Epidermal melanocyte (primary cell): Measurements from ENCODE around the gene PIAS4.

ENCODE experiments used
- DNase-seq: peaks from one replicate; pipeline ENCODE4 v3.0.0; 2011; ENCODE audit warnings: low spot score; ENCODE audit not compliant: insufficient read length

PIAS4 gene

DNA sequence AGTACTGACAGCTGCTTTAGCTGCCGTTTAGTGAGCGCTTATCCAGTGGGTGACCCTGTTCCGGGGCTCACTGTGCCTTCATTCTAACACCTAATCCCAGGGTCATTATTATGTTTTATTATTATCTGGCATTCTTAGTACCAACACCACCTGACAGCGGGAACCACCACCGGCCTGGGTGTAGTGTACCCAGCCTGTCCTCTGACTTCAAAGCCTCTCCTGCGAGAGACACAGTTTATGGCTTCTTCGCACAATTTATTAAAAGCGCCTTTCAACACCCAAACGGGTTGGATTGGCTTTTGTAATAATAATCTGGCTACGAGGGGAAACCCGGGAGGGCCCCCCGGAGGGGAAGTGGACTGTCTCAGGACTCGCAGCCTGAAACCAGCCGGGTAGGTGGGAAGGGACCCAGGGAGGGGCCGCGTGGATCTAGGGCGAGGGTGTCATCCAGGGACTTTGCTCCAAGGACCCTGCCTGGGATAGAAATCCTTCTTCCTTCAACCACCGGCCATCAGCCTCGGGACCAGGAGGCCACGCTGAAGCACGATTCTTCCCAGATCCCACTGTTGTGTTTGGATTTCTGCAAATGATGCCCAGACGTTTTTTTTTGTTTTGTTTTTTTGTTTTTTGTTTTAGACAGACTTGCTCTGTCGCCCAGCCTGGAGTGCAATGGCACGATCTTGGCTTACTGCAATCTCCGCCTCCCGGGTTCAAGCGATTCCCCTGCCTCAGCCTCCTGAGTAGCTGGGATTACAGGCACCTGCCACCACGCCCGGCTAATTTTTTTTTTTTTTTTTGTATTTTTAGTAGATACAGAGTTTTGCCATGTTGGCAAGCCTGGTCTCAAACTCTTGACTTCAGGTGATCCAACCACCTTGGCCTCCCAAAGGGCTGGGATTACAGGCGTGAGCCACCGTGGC is 60.8 kb downstream of the PIAS4 start:
- DNase-seq, result no peak

DNA sequence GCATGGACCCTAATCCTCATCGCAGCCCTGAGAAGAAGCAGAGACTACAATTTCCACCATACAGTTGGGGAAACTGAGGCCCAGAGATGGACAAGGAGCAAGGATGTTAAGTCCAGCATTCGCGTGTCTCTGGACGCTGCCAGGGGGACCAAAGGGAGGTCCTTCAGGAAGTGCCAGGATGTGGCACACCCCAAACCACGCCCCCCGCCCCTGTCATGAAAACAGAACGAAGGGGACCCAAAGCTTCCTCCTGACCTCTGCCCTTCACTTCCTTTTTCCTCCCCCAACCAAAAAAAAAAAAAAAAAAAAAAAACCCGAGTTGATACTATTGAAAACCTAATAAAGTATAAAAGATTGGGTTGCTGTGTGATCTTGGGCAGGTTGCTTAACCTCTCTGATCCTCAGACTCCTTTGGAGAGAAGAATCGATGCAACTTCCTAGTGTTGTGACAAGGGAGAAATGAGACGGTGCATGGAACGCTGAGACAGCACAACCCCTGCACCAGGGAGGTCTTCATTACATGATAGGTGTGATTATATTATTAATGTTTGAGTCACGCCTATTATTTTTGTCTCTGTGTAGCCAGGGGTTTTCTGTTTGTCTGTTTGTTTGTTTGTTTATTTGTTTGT is 61.9 kb downstream of the PIAS4 start:
- no peak for DNase-seq

DNA sequence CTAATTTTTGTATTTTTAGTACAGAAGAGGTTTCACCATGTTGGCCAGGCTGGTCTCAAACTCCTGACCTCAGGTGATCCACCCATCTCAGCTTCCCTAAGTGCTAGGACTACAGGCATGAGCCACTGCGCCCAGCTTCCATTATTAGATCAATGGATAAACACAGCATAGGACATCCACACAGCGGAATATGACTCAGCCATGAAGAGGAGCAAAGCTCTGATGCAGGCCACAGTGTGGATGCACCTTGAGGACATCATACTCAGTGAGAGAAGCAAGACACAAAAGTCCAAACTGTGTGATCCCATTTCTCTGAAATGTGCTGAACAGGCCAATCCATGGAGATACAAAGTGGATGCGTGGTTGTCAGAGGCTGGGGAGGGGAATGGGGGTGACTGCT is 64.1 kb downstream of the PIAS4 start:
- DNase-seq, result no peak

DNA sequence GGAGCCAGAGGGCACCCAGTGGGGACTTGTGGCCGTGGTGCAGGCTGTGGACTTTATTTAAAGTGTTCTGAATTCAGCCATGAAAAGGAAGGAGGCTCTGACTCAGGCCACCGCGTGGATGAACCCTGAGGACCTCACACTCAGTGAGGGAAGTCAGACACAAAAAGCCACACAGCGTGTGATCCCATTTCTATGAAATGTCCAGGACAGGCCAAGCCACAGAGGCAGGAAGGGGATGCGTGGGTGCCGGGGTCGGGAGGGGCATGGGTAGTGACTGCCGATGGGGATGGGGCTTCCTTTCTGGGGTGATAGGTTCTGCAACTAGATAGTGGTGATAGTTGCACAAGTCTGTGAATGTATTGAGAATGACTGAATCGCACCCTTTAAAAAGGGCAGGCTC is 67.8 kb downstream of the PIAS4 start:
- DNase-seq, result no peak

DNA sequence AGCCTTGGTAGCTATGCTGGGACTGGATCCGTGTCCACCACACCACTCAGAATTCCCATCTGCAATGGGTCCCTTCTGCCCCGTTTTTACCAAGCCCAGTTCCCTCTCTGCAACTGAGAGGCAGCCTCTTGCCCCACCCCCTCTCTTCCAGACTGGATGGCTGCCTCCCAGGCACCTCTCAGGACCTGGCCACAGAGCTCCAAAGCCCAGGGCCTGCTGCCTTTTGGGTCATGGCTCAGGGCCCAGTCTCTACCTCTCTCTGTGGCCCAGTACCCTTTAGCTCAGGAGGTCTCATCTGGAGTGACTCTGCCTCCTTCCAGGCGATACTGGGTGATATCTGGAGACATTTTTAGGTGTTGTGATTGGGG is 69.5 kb downstream of the PIAS4 start:
- DNase-seq, result no peak

DNA sequence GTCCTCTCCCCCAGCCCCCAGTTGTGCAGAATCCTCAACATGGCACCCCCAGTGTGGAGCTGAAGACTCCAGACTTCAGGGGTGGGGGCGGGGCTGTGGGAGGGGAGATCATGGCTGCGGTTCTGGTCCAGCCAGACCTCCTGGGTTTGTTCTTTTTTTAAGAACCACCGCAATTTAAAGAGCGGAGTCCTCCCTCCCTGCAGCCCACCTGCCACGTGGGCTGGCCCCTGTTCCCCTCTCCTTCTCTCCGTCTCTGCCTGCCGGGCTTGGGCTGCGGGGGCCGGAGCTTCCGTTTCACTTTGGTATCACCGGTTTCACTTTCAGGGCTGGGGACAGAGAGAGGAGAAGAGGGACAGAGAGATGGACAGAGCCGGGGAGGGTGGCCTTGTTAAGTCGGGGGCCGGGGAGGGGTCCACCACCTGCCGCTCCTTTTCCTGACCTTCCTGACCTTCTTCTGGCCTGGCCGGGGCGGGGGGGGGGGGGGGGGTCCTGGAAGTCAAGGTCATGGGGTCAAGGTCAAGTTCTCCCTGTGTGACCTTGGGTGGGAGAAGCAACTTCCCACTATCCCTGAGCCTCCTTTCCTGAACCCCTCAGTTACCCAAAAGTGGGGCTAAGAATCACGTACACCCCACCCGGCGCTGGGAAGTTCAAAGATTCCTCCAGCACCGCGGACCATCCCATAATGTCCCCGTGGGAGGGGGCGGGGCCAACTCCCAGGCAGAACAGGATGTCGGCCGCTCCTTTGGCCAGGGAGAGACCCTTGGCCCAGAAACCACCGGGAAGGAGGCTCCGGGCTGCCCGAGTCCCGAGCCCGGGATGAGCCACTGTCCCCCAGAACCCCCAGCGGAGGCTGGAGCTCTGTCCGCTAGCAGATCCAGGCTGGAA is 70.5 kb downstream of the PIAS4 start:
- DNase-seq, result no peak

DNA sequence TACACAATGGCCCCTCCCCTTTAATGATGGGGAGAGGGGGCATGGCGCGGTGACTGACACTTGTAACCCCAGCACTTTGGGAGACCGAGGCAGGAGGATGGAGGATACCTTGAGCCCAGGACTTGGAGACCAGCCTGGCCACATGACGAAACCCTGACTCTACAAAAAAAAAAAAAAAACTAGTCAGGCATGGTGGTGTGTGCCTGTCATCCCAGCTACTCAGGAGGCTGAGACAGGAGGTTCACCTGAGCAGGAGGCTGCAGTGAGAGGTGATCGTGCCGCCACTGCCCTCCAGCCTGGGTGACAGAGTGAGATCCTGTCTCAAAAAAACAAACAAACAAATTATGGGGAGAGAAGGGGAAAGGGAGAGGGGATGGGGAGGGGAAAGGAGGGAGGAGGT is 72.9 kb downstream of the PIAS4 start:
- DNase-seq, result no peak

GRCh38 chr19:4081441-4082129 is 74.0 kb downstream of the PIAS4 start:
- DNase-seq, result no peak

GRCh38 chr19:4082172-4082571 is 74.6 kb downstream of the PIAS4 start:
- DNase-seq, result no peak

DNA sequence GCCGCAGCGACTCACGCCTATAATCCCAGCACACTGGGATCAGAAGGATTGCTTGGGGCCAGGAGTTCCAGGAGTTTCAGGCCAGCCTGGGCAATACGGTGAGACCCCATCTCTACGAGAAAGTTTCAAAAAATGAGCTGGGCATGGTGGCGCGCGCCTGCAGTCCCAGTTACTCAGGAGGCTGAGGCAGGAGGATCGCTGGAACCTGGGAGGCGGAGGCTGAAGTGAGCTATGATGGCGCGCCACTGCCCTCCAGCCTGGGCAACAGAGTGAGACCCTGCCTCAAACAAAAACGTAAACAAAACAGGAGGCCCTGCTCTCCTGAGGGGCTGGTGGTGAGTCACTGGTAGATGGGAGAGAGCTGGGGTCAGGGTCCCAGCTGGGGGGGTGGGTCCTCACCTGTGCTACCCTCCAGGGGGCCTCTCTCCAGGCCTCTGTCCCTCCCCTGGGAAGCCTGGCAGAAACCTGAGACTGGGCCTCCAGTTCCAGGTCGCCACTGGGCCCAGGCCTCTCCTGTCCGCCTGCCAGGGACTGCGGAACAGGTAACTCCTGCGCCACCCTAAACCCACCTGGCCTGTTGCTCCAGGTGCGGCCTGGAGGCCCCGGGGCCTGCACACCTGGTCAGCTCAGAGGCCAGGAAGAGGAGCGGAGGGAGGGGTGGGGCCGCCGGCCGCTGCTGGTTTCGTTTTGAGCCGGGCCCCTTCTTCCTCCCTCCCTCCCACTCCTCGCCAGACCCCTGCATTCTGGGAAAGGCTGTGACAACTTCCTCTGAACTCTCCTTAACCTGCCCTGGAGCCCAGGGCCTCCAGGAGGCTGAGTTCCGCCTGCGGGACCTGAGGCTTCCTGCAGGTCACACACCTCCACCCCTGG is 76.4 kb downstream of the PIAS4 start:
- no peak for DNase-seq

GRCh38 chr19:4084547-4084877 is 77.0 kb downstream of the PIAS4 start:
- no peak for DNase-seq

DNA sequence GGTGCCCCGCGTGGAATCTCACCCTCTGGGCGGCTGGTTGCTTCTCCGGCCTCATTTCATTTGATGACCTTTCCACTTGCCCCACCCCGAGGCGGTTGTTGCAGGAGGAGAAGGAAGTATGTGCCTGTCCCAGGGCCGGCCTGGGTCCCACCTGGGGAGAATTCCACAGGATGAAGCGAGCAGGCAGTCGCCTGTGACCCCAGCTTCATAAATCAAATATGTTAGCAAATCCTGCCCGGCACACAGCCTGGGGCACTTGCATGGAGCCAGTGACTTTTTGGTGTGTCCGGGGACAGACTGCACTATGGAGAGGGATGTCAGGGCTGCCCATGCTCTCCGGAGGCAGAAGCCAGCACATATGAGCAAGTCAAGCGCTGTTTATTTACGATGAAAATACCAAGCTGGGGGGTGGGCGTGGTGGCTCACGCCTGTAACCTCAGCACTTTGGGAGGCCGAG is 78.9 kb downstream of the PIAS4 start:
- no peak for DNase-seq

- DNase-seq, result no peak
These were observed 80.5 kb downstream of the PIAS4 start for GRCh38 chr19:4087787-4088679.

DNA sequence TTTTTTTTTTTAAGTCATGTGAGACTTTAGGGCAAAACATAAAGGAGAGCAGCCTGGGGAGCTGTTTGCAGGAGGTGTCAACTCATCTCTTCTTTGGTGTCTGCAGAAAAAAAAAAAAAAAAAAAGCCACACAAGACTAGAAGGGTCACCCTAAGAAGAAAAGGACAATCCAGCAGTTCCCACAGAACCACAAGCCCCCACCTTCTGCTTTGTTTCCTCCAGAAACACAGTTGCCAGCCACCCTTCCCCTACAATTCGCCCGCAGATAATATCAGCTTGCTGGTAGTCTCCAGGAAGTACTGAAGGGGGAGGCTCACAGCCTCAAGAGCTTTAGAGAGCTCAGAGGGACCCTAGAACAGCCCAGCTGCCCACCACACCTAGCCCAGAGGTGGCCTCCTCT is 81.4 kb downstream of the PIAS4 start:
- DNase-seq, result no peak
